ENCODE measurements around the gene GEMIN7. TPM values are rescaled to one million over a fixed set of nuclear protein-coding genes. Genes with fewer than 3 reads are reported as not detected.

Gene GEMIN7
- total RNA-seq (48.8 and 50.7 TPM in 2 replicates), polyA plus RNA-seq (55.3 and 69.0 TPM in 2 replicates)

- Histone ChIP-seq H3K9me3 (ENCODE audit: low read depth) (no peaks in the 10 kb centered on the region), H3K36me3 (replicated peaks; ENCODE audit: insufficient read depth, low read depth) (no peaks in the 10 kb centered on the region), H3K9me2 (replicated peaks; ENCODE audit: insufficient read depth) (no peaks in the 10 kb centered on the region), H3K4me1 (ENCODE audit: insufficient read depth) (no peaks in the 10 kb centered on the region), H4K20me1 (ENCODE audit: insufficient read depth, poor library complexity, severe bottlenecking) (no peaks in the 10 kb centered on the region), H3K4me2 (peak within 1 kb of the TSS; percentile 99), H2AFZ (peak within 1 kb of the TSS; percentile 100), H3K27ac (peak within 1 kb of the TSS; percentile 92), H3K27me3 (no peaks in the 10 kb centered on the region), H3K4me3 (peak within 1 kb of the TSS; percentile 99), H3K79me2 (peaks cover 47% of the 10 kb centered on the region)
- peak; percentile 89 for DNase-seq (ENCODE audit: low spot score)
- WGBS (ENCODE audit: low lambda C conversion rate, missing lambda C conversion rate), result under 1% methylated on average over 60 of the region's 61 CpGs
- no peak for TF ChIP-seq EZH2phosphoT487 (IDR thresholded peaks at IDR 0.05; ENCODE audit: low read depth, severe bottlenecking, unreplicated experiment)
- TF ChIP-seq EZH2 (IDR thresholded peaks at IDR 0.05; ENCODE audit: borderline replicate concordance), result no peak
- TF ChIP-seq, protein P1, sequence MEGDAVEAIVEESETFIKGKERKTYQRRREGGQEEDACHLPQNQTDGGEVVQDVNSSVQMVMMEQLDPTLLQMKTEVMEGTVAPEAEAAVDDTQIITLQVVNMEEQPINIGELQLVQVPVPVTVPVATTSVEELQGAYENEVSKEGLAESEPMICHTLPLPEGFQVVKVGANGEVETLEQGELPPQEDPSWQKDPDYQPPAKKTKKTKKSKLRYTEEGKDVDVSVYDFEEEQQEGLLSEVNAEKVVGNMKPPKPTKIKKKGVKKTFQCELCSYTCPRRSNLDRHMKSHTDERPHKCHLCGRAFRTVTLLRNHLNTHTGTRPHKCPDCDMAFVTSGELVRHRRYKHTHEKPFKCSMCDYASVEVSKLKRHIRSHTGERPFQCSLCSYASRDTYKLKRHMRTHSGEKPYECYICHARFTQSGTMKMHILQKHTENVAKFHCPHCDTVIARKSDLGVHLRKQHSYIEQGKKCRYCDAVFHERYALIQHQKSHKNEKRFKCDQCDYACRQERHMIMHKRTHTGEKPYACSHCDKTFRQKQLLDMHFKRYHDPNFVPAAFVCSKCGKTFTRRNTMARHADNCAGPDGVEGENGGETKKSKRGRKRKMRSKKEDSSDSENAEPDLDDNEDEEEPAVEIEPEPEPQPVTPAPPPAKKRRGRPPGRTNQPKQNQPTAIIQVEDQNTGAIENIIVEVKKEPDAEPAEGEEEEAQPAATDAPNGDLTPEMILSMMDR (IDR thresholded peaks at IDR 0.05; ENCODE audit: poor library complexity), result no peak
Measured at GRCh38 chr19:45079063-45079910, at the start of gene GEMIN7. Gene GEMIN7 (plus strand): TSS chr19:45079260. CDS start chr19:45090115, 10,855 bp downstream.

DNA sequence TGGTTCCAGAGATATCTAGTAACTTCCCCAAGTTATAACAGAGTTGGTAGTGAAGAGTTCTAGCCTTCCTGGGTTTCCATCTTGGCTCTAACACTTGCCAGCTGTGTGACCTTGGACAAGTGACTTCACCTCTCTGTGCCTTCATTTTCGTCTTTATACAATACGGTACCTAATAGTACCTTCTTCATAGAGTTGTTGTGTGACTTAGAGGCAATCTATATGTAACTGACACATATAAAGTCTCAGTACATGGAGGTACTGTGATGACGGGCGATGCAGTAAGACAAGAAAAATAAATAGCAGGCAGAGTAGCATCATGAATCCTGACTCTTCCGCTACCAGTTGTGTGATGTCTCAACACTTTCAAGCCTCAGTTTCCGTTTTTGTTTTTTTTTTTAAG, 48.2 kb upstream of the GEMIN7 start:
- no peaks in the 10 kb centered on the region for H4K20me1 ChIP-seq (ENCODE audit: insufficient read depth, poor library complexity, severe bottlenecking)
- no peaks in the 10 kb centered on the region for H3K9me3 ChIP-seq (ENCODE audit: low read depth)
- no peak overlapping the region for H3K4me2 ChIP-seq
- DNase-seq (ENCODE audit: low spot score), result no peak
- H3K36me3 ChIP-seq (replicated peaks; ENCODE audit: insufficient read depth, low read depth), result no peaks in the 10 kb centered on the region
- H3K79me2 ChIP-seq, result no peaks in the 10 kb centered on the region
- 95% methylated on average over 6 of the region's 6 CpGs for WGBS (ENCODE audit: low lambda C conversion rate, missing lambda C conversion rate)
- no peak overlapping the region for H3K4me3 ChIP-seq
- H2AFZ ChIP-seq, result no peak overlapping the region
- H3K27ac ChIP-seq, result no peak overlapping the region
- H3K9me2 ChIP-seq (replicated peaks; ENCODE audit: insufficient read depth), result no peaks in the 10 kb centered on the region
- TF ChIP-seq EZH2phosphoT487 (IDR thresholded peaks at IDR 0.05; ENCODE audit: low read depth, severe bottlenecking, unreplicated experiment), result no peak
- TF ChIP-seq, protein P1 (IDR thresholded peaks at IDR 0.05; ENCODE audit: poor library complexity), result no peak
- no peaks in the 10 kb centered on the region for H3K27me3 ChIP-seq
- no peaks in the 10 kb centered on the region for H3K4me1 ChIP-seq (ENCODE audit: insufficient read depth)

- no peak overlapping the region for H3K27ac ChIP-seq
- H3K27me3 ChIP-seq, result no peaks in the 10 kb centered on the region
- WGBS (ENCODE audit: low lambda C conversion rate, missing lambda C conversion rate), result 84% methylated on average over 18 of the region's 18 CpGs
- no peak for DNase-seq (ENCODE audit: low spot score)
- H3K4me3 ChIP-seq, result no peak overlapping the region
- H3K4me2 ChIP-seq, result no peak overlapping the region
- no peaks in the 10 kb centered on the region for H3K36me3 ChIP-seq (replicated peaks; ENCODE audit: insufficient read depth, low read depth)
- TF ChIP-seq EZH2 (IDR thresholded peaks at IDR 0.05; ENCODE audit: borderline replicate concordance) (no peak), EZH2phosphoT487 (IDR thresholded peaks at IDR 0.05; ENCODE audit: low read depth, severe bottlenecking, unreplicated experiment) (no peak)
- TF ChIP-seq, protein P1 (IDR thresholded peaks at IDR 0.05; ENCODE audit: poor library complexity), result no peak
- no peaks in the 10 kb centered on the region for H3K9me3 ChIP-seq (ENCODE audit: low read depth)
- no peaks in the 10 kb centered on the region for H3K79me2 ChIP-seq
- no peaks in the 10 kb centered on the region for H3K9me2 ChIP-seq (replicated peaks; ENCODE audit: insufficient read depth)
- H4K20me1 ChIP-seq (ENCODE audit: insufficient read depth, poor library complexity, severe bottlenecking), result no peaks in the 10 kb centered on the region
- no peak overlapping the region for H2AFZ ChIP-seq
- no peaks in the 10 kb centered on the region for H3K4me1 ChIP-seq (ENCODE audit: insufficient read depth)
Measured at GRCh38 chr19:45032421-45032820, 46.6 kb upstream of the GEMIN7 start.
